Activated CD8-positive, alpha-beta memory T cell treated with anti-CD3 and anti-CD28 coated beads, Interleukin-2, amount 50 U/mL, for 4 hours (primary cell): ENCODE data around the gene PCSK7.

Experiments used
- DNase-seq: peaks from one replicate; pipeline ENCODE4 v3.0.0-alpha.2; 2020

Gene PCSK7

GRCh38 chr11:117181586-117182550, 50.0 kb downstream of the PCSK7 start:
- DNase-seq = no peak

GRCh38 chr11:117180661-117181585, 51.0 kb downstream of the PCSK7 start:
- DNase-seq = peak; percentile 39

- no peak for DNase-seq
Observed at GRCh38 chr11:117180020-117180419, 51.9 kb downstream of the PCSK7 start.

GRCh38 chr11:117179048-117179999, 52.5 kb downstream of the PCSK7 start:
- peak; percentile 44 for DNase-seq

- peak; percentile 89 for DNase-seq
Observed at GRCh38 chr11:117178210-117179034, 53.5 kb downstream of the PCSK7 start, which contains the start of gene SIDT2. SIDT2 (plus strand) TSS chr11:117178743; CDS start chr11:117179264, 521 bp downstream.

GRCh38 chr11:117177534-117178209, 54.2 kb downstream of the PCSK7 start:
- DNase-seq = no peak

GRCh38 chr11:117176186-117176585, 55.7 kb downstream of the PCSK7 start:
- DNase-seq = no peak

GRCh38 chr11:117175781-117176180, 56.1 kb downstream of the PCSK7 start:
- DNase-seq = no peak

GRCh38 chr11:117175104-117175503, 56.8 kb downstream of the PCSK7 start:
- DNase-seq = no peak

- no peak for DNase-seq
Observed at GRCh38 chr11:117172724-117173421, 59.0 kb downstream of the PCSK7 start.

GRCh38 chr11:117171404-117172061, 60.3 kb downstream of the PCSK7 start:
- no peak for DNase-seq

- no peak for DNase-seq
Observed at GRCh38 chr11:117171007-117171403, 60.9 kb downstream of the PCSK7 start.

GRCh38 chr11:117170210-117170609, 61.7 kb downstream of the PCSK7 start:
- no peak for DNase-seq

- DNase-seq = no peak
Observed at GRCh38 chr11:117169736-117170135, 62.1 kb downstream of the PCSK7 start.

- DNase-seq = no peak
Observed at GRCh38 chr11:117166491-117166890, 65.4 kb downstream of the PCSK7 start.

GRCh38 chr11:117160826-117161225, 71.0 kb downstream of the PCSK7 start:
- no peak for DNase-seq

GRCh38 chr11:117159892-117160291, 72.0 kb downstream of the PCSK7 start:
- DNase-seq = no peak

- DNase-seq = no peak
Observed at GRCh38 chr11:117157507-117157906, 74.4 kb downstream of the PCSK7 start.

GRCh38 chr11:117154468-117154867, 77.4 kb downstream of the PCSK7 start:
- no peak for DNase-seq
